CD4-positive, alpha-beta T cell treated with Interleukin-6 for 4 hours (primary cell): ENCODE data around the gene DNAJC8.

Experiments
- DNase-seq: peaks from one replicate; pipeline ENCODE4 v3.0.0-alpha.2; 2020; ENCODE audit warnings: mixed read lengths

DNAJC8 gene

GRCh38 chr1:28232558-28233263 is at the start of gene DNAJC8:
TSS of gene DNAJC8 (minus strand) at chr1:28233029. CDS start at chr1:28232998, 31 bp downstream.
- DNase-seq, result peak; percentile 97

- DNase-seq, result no peak
Measured at GRCh38 chr1:28281608-28282425, 49.0 kb upstream of the DNAJC8 start.

GRCh38 chr1:28280977-28281381 is 48.1 kb upstream of the DNAJC8 start:
- DNase-seq, result no peak

- no peak for DNase-seq
Measured at GRCh38 chr1:28280501-28280900, 47.7 kb upstream of the DNAJC8 start.

GRCh38 chr1:28279721-28280120 is 46.9 kb upstream of the DNAJC8 start:
- no peak for DNase-seq

GRCh38 chr1:28278763-28279162 is 45.9 kb upstream of the DNAJC8 start:
- no peak for DNase-seq

GRCh38 chr1:28273216-28273860 is 40.5 kb upstream of the DNAJC8 start:
- DNase-seq, result no peak

GRCh38 chr1:28272215-28272852 is 39.5 kb upstream of the DNAJC8 start:
- DNase-seq, result no peak

- no peak for DNase-seq
Measured at GRCh38 chr1:28269529-28269928, 36.7 kb upstream of the DNAJC8 start.

GRCh38 chr1:28267633-28268032 is 34.8 kb upstream of the DNAJC8 start:
- no peak for DNase-seq

- DNase-seq, result no peak
Measured at GRCh38 chr1:28266920-28267322, 34.1 kb upstream of the DNAJC8 start.

- no peak for DNase-seq
Measured at GRCh38 chr1:28265577-28265976, 32.7 kb upstream of the DNAJC8 start.

- no peak for DNase-seq
Measured at GRCh38 chr1:28264897-28265296, 32.1 kb upstream of the DNAJC8 start.

GRCh38 chr1:28260803-28261174 is 28.0 kb upstream of the DNAJC8 start:
- DNase-seq, result no peak

GRCh38 chr1:28259934-28260802 is 27.3 kb upstream of the DNAJC8 start:
- DNase-seq, result peak; percentile 44

GRCh38 chr1:28259252-28259933 is 26.6 kb upstream of the DNAJC8 start, which contains the start of gene SESN2:
TSS of gene SESN2 (plus strand) at chr1:28259518. CDS start at chr1:28259848, 330 bp downstream.
- peak; percentile 100 for DNase-seq

GRCh38 chr1:28258628-28259251 is 25.9 kb upstream of the DNAJC8 start:
- DNase-seq, result no peak

GRCh38 chr1:28257736-28258135 is 24.9 kb upstream of the DNAJC8 start:
- no peak for DNase-seq

- DNase-seq, result no peak
Measured at GRCh38 chr1:28256197-28256827, 23.5 kb upstream of the DNAJC8 start.

- DNase-seq, result no peak
Measured at GRCh38 chr1:28249866-28250295, 17.1 kb upstream of the DNAJC8 start.
